ENCODE measurements around the gene RANBP3L. TPM values are rescaled to one million over a fixed set of nuclear protein-coding genes. Genes with fewer than 3 reads are reported as not detected.

RANBP3L gene
- total and polyA plus RNA-seq, 9 of the 15 experiments (the other 6 are each of a cell fraction or from before 2014, with no cell fraction given), result 0.01 to 0.06 TPM; not detected in 7

- in situ Hi-C loops (cut with MboI), result no loop called here
- 64% methylated on average over 10 of the region's 10 CpGs for WGBS (ENCODE audit: insufficient coverage, low coverage, missing lambda C conversion rate)
- Histone ChIP-seq H3K79me2 (ENCODE audit: control insufficient read depth, insufficient read depth, low read length) (peaks cover 6% of the 10 kb centered on the region; the same call in 2 of the 3 replicates), H3K4me1 (replicated peaks in 1 of 2; ENCODE audit: control insufficient read depth in 2 of 2, insufficient read depth in 2 of 2, low read length in 2 of 2) (peaks cover 6 to 15% of the 10 kb centered on the region in 2 experiments; a peak in 3 of 5 replicates), H2AFZ (ENCODE audit: low read depth, low read length) (no peak overlapping the region), H4K20me1 (replicated peaks; ENCODE audit: control insufficient read depth, insufficient read depth, low read length) (no peaks in the 10 kb centered on the region), H3K9ac (ENCODE audit: insufficient read depth in 1 of 2, low read depth in 2 of 2, low read length in 2 of 2) (no peak overlapping the region), H3K4me2 (ENCODE audit: insufficient read depth, low read length) (no peak overlapping the region), H3K36me3 (ENCODE audit: control insufficient read depth, insufficient read depth, low read length) (no peaks in the 10 kb centered on the region), H3K27me3 (ENCODE audit: control insufficient read depth in 2 of 2, insufficient read depth in 2 of 2, low read length in 2 of 2) (no peaks in the 10 kb centered on the region), H3K9me3 (replicated peaks; ENCODE audit: control insufficient read depth, insufficient read depth, low read depth, low read length) (peaks cover 6% of the 10 kb centered on the region; the same call in 1 of the 2 replicates), H3K9me1 (ENCODE audit: control insufficient read depth, insufficient read depth, low read length) (no peaks in the 10 kb centered on the region), H3K27ac (ENCODE audit: extremely low read depth, low read depth, low read length) (no peak overlapping the region), H3K4me3 (no peak overlapping the region)
- ChIA-PET CTCF (ENCODE audit: low intra/inter-chr PET ratio) (no interaction called here), POLR2A (interaction anchor here (0.6 to 9.0 kb wide), 2 partner anchors 16 to 299 kb away, joined by 3 to 71 read pairs; no protein-coding TSS in a partner anchor)
- DNase-seq (ENCODE audit: extremely low read depth in 1 of 4, low spot score in 3 of 4) (no peak), ATAC-seq (no peak), FAIRE-seq (no peak)
- no TSS peak for BruUV-seq (replicated peaks)
- intact Hi-C loops (cut with micrococcal nuclease), result loop anchor here (10.0 kb wide), 1 partner anchor 449 kb away; no protein-coding TSS in a partner anchor
- TF ChIP-seq RERE (CRISPR knock-in tag; IDR thresholded peaks at IDR 0.05; ENCODE audit: borderline replicate concordance), result no peak
- TF ChIP-seq GABPA (tag; conservative IDR thresholded peaks at IDR 0.05; ENCODE audit: low read depth), result no peak
- no peak for TF ChIP-seq POLR2AphosphoS5 (IDR thresholded peaks at IDR 0.05; ENCODE audit: control insufficient read depth, insufficient read depth, low read depth, low read length)
- no peak for TF ChIP-seq SIN3A (IDR thresholded peaks at IDR 0.05; ENCODE audit: borderline replicate concordance in 2 of 2, control insufficient read depth in 1 of 2, low read depth in 2 of 2, low read length in 2 of 2)
- TF ChIP-seq EHMT2 (IDR thresholded peaks at IDR 0.05), result no peak
- TF ChIP-seq NCOR1 (IDR thresholded peaks at IDR 0.05), result no peak
- TF ChIP-seq ZFPM2 (CRISPR knock-in tag; IDR thresholded peaks at IDR 0.05), result no peak
- TF ChIP-seq BRF2 (IDR thresholded peaks at IDR 0.05; ENCODE audit: borderline replicate concordance, insufficient read depth, insufficient read length), result no peak
- no peak for TF ChIP-seq ZNF24 (IDR thresholded peaks at IDR 0.05)
- TF ChIP-seq, protein P1, sequence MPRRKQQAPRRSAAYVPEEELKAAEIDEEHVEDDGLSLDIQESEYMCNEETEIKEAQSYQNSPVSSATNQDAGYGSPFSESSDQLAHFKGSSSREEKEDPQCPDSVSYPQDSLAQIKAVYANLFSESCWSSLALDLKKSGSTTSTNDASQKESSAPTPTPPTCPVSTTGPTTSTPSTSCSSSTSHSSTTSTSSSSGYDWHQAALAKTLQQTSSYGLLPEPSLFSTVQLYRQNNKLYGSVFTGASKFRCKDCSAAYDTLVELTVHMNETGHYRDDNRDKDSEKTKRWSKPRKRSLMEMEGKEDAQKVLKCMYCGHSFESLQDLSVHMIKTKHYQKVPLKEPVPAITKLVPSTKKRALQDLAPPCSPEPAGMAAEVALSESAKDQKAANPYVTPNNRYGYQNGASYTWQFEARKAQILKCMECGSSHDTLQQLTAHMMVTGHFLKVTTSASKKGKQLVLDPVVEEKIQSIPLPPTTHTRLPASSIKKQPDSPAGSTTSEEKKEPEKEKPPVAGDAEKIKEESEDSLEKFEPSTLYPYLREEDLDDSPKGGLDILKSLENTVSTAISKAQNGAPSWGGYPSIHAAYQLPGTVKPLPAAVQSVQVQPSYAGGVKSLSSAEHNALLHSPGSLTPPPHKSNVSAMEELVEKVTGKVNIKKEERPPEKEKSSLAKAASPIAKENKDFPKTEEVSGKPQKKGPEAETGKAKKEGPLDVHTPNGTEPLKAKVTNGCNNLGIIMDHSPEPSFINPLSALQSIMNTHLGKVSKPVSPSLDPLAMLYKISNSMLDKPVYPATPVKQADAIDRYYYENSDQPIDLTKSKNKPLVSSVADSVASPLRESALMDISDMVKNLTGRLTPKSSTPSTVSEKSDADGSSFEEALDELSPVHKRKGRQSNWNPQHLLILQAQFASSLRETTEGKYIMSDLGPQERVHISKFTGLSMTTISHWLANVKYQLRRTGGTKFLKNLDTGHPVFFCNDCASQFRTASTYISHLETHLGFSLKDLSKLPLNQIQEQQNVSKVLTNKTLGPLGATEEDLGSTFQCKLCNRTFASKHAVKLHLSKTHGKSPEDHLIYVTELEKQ (CRISPR knock-in tag; IDR thresholded peaks at IDR 0.05), result no peak
- no peak for TF ChIP-seq HMG20A (CRISPR knock-in tag; conservative IDR thresholded peaks at IDR 0.05)
Observed at GRCh38 chr5:36246036-36246800, 55.5 kb downstream of the RANBP3L start.

Data from K562 (cell line).